Heart left ventricle (tissue), 16 donors: ENCODE data around the gene TNFRSF18. TPM values are rescaled to one million over a fixed set of nuclear protein-coding genes. Genes with fewer than 3 reads are reported as not detected.
A peak's percentile ranks its signal among the peaks of the same experiment; 100 is the strongest.

ENCODE experiments used
- ATAC-seq, 4 donors: fragments of 200-7000 bp; cut with Tn5 transposase; one replicate each; pipeline ENCODE4 v1.9.1; 2020 to 2022; ENCODE audit warnings: moderate library complexity in 4 of 4, mild to moderate bottlenecking in 3 of 4, moderate number of reproducible peaks in 1 of 4
- DNase-seq, 5 donors: peaks; one replicate each; pipeline ENCODE4 v3.0.0-alpha.2; 2020
- H3K27ac ChIP-seq, 12 donors: fragments of 200-600 bp; sonication (generic) in 4 of 12; one replicate each; pipeline versions ENCODE4 v1.5.0 to v1.8.0; 2016 to 2022; ENCODE audit warnings: mild to moderate bottlenecking in 2 of 12
- H3K27me3 ChIP-seq, 9 donors: fragments of 200-600 bp; sonication (generic) in 2 of 9; one replicate each; pipeline versions ENCODE4 v1.5.1 to v1.8.0; 2016 to 2022; ENCODE audit warnings: mild to moderate bottlenecking in 3 of 9
- H3K36me3 ChIP-seq, 9 donors: fragments of 200-600 bp; sonication (generic) in 2 of 9; one replicate each; pipeline versions ENCODE4 v1.5.0 to v1.8.0; 2018 to 2022; ENCODE audit warnings: mild to moderate bottlenecking in 2 of 9
- H3K4me1 ChIP-seq, 12 donors: fragments of 200-600 bp; sonication (generic) in 4 of 12; one replicate each; pipeline versions ENCODE4 v1.5.0 to v1.8.0; 2016 to 2022; ENCODE audit warnings: mild to moderate bottlenecking in 3 of 12
- H3K4me3 ChIP-seq, 12 donors: fragments of 200-600 bp; sonication (generic) in 4 of 12; one replicate each; pipeline versions ENCODE4 v1.5.0 to v1.8.0; 2017 to 2022; ENCODE audit warnings: mild to moderate bottlenecking in 9 of 12, moderate library complexity in 4 of 12
- H3K9me3 ChIP-seq, 12 donors: fragments of 200-600 bp; sonication (generic) in 4 of 12; one replicate each; pipeline versions ENCODE4 v1.5.0 to v1.8.0; 2016 to 2022; ENCODE audit warnings: mild to moderate bottlenecking in 1 of 12
- POLR2A ChIP-seq, 2 donors: fragments of 450-650 bp; IDR thresholded peaks; one replicate each; pipeline ENCODE4 v1.6.1; 2017; ENCODE audit warnings: antibody characterized with exemption in 2 of 2, mild to moderate bottlenecking in 2 of 2, moderate library complexity in 2 of 2
- WGBS, 4 donors: extraction: QIAGEN DNeasy Blood & Tissue Kit in 2 of 4; methylation state at CpG; one replicate each; pipeline versions ENCODE4 v1.1.5 to v1.1.7; 2013 to 2018; 5-methylcytosine and 5-hydroxymethylcytosine counted together
- intact Hi-C, 10 donors: fragments of 100-400 bp; cut with DNase I; formaldehyde crosslinking; loops; one replicate each; pipeline versions ENCODE4 v1.11.1 to v1.14.2; 2022
- polyA plus RNA-seq, 2 donors: library from polyadenylated mRNA; stranded (reverse); fragments of 200-250 nt; gene quantifications; one replicate each; pipeline ENCODE4 v1.2.3, GENCODE V29; 2013
- total RNA-seq, 9 donors: library from RNA; depleted of rRNA in 2 of 9; stranded (reverse); fragments of >200 nt in 2 of 9; fragmentation: NEBNext Ultra II Directional in 3 of 9; extraction: Animal tissue kit (Norgen Biotek cat#: 25700) in 3 of 9; gene quantifications; one replicate each; pipeline versions ENCODE4 v1.1.0 to v1.2.4, GENCODE V29; 2016 to 2023
- TF ChIP-seq, protein P1 (sequence below), 12 donors: fragments of 200-600 bp; sonication (generic) in 4 of 12; IDR thresholded peaks; one replicate each; pipeline versions ENCODE4 v1.5.0 to v1.8.0; 2018 to 2022; ENCODE audit warnings: antibody characterized with exemption in 12 of 12, mild to moderate bottlenecking in 5 of 12
- donor health status: ischemic (EF 13 %, LVEDD 7.1; RV severe dilation, severe dysfunction).
- donor health status: healthy with polysubstance abuse.
- donor health status: DM: no; HTN: yes; CAD: no.
- donor health status: DM: no; HTN: no; CAD: no.
- donor health status: ischemic (EF 25% LVEDD 6.9; RV normal size, moderate dysfunction).
- donor health status: ischemic (EF 25% LVEDD 5.7; RV mildly dilated, moderate dysfunction).
- donor health status: healthy.
- donor health status: DM: yes; HTN: yes; CAD: no.
- donor health status: ischemic (EF 35%, LVEDD 5.7; RV mildly dilated, moderate dysfunction).
- donor health status: nonischemic (EF 11% LVEDD 7.7; RV severe dilation, severe dysfunction).
- donor health status: DM: yes; HTN: yes; CAD: no.
- donor health status: PGD.
- donor health status: ischemic (EF 29% LVEDD 5.4; RV normal size, mild dysfunction).
- donor health status: nonischemic (EF 23%, LVEDD 6.1; RV moderate dilation, normal function).

The TNFRSF18 gene
- total and polyA plus RNA-seq, 11 donors: 0.24 to 0.93 (median 0.77) TPM; not detected in 8

DNA sequence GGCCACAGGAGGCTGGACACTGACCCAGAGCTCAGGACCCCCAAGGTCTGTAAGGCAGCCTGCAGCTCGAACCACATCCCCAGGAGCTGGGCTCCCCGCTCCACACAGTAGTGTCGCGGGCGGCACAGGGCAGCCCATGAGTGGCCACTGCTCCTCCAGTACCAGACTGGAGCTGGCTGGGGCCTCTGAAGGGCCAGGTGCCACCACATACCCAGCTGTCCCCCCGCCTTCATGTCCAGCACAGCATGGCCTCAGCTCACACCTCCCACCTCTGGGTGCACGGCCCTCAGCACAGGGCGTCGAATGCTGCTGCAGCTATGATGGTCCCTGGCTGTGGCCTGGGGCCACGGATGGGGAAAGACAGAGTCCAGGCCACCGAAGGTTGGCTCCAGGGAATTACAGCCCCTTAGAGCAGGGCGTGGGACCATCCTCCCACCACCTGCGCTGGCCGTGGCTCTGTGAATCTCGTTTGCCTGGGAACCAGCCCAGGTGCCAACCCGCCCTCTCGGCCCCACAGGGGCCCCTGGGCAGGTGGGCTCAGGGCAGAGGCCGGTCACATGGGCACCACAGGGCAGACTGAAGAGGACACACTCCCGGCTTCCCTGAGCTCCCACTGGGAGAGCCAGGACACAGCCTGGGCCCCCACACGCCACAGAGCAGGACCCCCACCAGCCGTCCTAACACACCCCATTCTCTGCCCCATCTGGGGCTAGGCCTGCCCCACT is 9.7 kb upstream of the TNFRSF18 start:
- Histone ChIP-seq H3K36me3 (peaks cover 0 to 53% (median 40%) of the 10 kb centered on the region in 9 donors), H3K9me3 (no peaks in the 10 kb centered on the region), H3K4me1 (peaks cover 0 to 46% (median 21%) of the 10 kb centered on the region in 12 donors), H3K4me3 (peak overlapping the region in 1 of 12 donors; percentile 28), H3K27ac (peak overlapping the region in 9 of 12 donors; percentile 24 to 86 (median 68)), H3K27me3 (peaks cover 0 to 2% (median 0%) of the 10 kb centered on the region in 9 donors)
- 86 to 93% (median 87%) methylated on average over 10 to 21 of the region's 21 CpGs for WGBS, 4 donors
- intact Hi-C loops: no loop called here
- ATAC-seq (no peak), DNase-seq (no peak)
- no peak for TF ChIP-seq POLR2A (IDR thresholded peaks at IDR 0.05)
- TF ChIP-seq, protein P1, sequence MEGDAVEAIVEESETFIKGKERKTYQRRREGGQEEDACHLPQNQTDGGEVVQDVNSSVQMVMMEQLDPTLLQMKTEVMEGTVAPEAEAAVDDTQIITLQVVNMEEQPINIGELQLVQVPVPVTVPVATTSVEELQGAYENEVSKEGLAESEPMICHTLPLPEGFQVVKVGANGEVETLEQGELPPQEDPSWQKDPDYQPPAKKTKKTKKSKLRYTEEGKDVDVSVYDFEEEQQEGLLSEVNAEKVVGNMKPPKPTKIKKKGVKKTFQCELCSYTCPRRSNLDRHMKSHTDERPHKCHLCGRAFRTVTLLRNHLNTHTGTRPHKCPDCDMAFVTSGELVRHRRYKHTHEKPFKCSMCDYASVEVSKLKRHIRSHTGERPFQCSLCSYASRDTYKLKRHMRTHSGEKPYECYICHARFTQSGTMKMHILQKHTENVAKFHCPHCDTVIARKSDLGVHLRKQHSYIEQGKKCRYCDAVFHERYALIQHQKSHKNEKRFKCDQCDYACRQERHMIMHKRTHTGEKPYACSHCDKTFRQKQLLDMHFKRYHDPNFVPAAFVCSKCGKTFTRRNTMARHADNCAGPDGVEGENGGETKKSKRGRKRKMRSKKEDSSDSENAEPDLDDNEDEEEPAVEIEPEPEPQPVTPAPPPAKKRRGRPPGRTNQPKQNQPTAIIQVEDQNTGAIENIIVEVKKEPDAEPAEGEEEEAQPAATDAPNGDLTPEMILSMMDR (IDR thresholded peaks at IDR 0.05): no peak

GRCh38 chr1:1215080-1215676 is 8.8 kb upstream of the TNFRSF18 start:
- H3K27ac ChIP-seq: peak overlapping the region in 5 of 12 donors; percentile 53 to 86 (median 81)
- H3K27me3 ChIP-seq: peaks cover 0 to 2% (median 0%) of the 10 kb centered on the region in 9 donors
- 35 to 57% (median 51%) methylated on average over 8 to 11 of the region's 11 CpGs for WGBS, 4 donors
- peaks cover 0 to 46% (median 21%) of the 10 kb centered on the region in 12 donors for H3K4me1 ChIP-seq
- H3K36me3 ChIP-seq: peaks cover 0 to 44% (median 31%) of the 10 kb centered on the region in 9 donors
- DNase-seq (peak in 1 of 5 donors; percentile 43), ATAC-seq (peak in 1 of 4 donors; percentile 5)
- no peaks in the 10 kb centered on the region for H3K9me3 ChIP-seq
- TF ChIP-seq, protein P1 (IDR thresholded peaks at IDR 0.05): no peak
- no peak for TF ChIP-seq POLR2A (IDR thresholded peaks at IDR 0.05)
- no peak overlapping the region for H3K4me3 ChIP-seq
- intact Hi-C loops: no loop called here

DNA sequence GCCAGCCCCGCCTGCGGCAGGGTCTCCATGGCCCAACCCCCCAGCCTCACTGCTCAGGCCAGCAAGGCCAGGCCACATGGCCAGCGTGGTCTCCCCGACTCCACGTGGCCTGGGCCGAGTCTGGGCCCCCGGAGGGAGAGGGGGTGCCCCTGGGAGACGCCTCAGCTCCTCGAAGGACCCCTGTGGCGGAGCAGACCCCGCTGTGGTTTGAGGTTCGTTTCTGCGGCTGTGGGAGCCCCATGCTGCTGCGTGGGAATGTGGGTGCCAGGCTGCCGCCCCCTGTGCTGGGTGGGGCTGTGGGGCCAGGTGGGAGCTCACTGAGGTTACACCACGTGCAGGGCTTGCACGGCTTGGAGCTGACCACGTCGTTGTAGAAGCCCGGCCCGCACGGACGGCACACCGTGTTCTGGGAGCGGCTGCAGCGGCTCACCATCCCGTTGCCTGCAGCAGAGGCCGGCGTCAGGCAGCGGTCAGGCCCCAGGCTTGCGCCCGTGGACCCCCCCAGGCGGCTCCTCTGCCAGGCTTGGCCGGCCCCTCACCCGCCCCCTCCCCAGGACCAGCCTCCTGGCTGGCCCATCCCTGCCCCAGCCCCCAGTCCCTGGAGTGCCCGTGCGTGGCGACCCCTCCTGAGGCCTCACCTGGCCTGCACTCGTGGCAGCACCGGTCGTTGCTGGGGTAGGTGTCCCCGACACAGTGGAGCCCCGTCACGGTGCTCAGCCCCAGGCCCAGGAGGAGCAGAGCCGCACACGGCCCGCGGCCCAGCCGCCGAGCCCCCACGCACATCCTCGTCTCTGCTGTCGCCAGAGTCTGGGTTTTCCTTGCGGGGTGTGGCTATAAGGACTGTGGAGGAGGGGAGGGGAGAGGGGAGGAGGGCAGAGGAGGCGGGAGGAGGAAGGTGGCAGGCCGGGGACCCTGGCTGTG is 7.2 kb upstream of the TNFRSF18 start, which contains the start of gene TNFRSF4:
Gene TNFRSF4 (minus strand): TSS at position 809 of the 921 bp plus-strand sequence. CDS start 26 bp downstream, at position 783.
- DNase-seq: peak in 2 of 5 donors; percentile 31 to 69
- Histone ChIP-seq H3K9me3 (no peaks in the 10 kb centered on the region), H3K27ac (peak within 1 kb of the TSS in 11 of 12 donors; percentile 23 to 86 (median 81)), H3K27me3 (peaks cover 0 to 2% (median 0%) of the 10 kb centered on the region in 9 donors), H3K4me3 (peak within 1 kb of the TSS in 10 of 12 donors; percentile 21 to 64 (median 54)), H3K36me3 (peaks cover 0 to 31% (median 22%) of the 10 kb centered on the region in 9 donors), H3K4me1 (peaks cover 0 to 49% (median 23%) of the 10 kb centered on the region in 12 donors)
- peak in 3 of 4 donors; percentile 2 to 36 (median 27) for ATAC-seq
- intact Hi-C loops: loop anchor here in 1 of 10 donors (2.0 kb wide), 1 partner anchor 55 kb away; no protein-coding TSS in a partner anchor
- 45 to 53% (median 50%) methylated on average over 35 to 56 of the region's 56 CpGs for WGBS, 4 donors
- TF ChIP-seq POLR2A (IDR thresholded peaks at IDR 0.05): no peak
- TF ChIP-seq, protein P1 (IDR thresholded peaks at IDR 0.05): no peak
